CD4-positive, alpha-beta T cell treated with Interferon gamma for 1 hour (primary cell): ENCODE measurements around the gene CRADD.
"Not testable (repeated sequence)": the region's sequence is repeated elsewhere in the genome, so short reads cannot be mapped to it uniquely, and the experiment has no call there.

Source experiments
- DNase-seq: peaks from one replicate; pipeline ENCODE4 v3.0.0-alpha.2; 2020

The CRADD gene

GRCh38 chr12:93882763-93883162 lies 205.6 kb downstream of the CRADD start:
- DNase-seq: no peak

GRCh38 chr12:93883436-93884154 lies 206.4 kb downstream of the CRADD start:
- DNase-seq: no peak

- DNase-seq: no peak
Observed at GRCh38 chr12:93884794-93885460, 207.8 kb downstream of the CRADD start.

GRCh38 chr12:93885973-93886532 lies 208.9 kb downstream of the CRADD start:
- not testable (repeated sequence) for DNase-seq

GRCh38 chr12:93886533-93887511 lies 209.6 kb downstream of the CRADD start:
- no peak for DNase-seq

GRCh38 chr12:93888964-93889363 lies 211.8 kb downstream of the CRADD start:
- DNase-seq: no peak

- no peak for DNase-seq
Observed at GRCh38 chr12:93889516-93890212, 212.5 kb downstream of the CRADD start.

GRCh38 chr12:93892423-93893268 lies 215.5 kb downstream of the CRADD start:
- DNase-seq: no peak

GRCh38 chr12:93894391-93895088 lies 217.4 kb downstream of the CRADD start:
- no peak for DNase-seq

GRCh38 chr12:93895089-93895445 lies 217.9 kb downstream of the CRADD start:
- DNase-seq: no peak

GRCh38 chr12:93896427-93896826 lies 219.3 kb downstream of the CRADD start:
- no peak for DNase-seq

- DNase-seq: no peak
Observed at GRCh38 chr12:93896952-93897351, 219.8 kb downstream of the CRADD start.

GRCh38 chr12:93901739-93902138 lies 224.6 kb downstream of the CRADD start:
- no peak for DNase-seq

- no peak for DNase-seq
Observed at GRCh38 chr12:93902192-93902591, 225.0 kb downstream of the CRADD start.

- no peak for DNase-seq
Observed at GRCh38 chr12:93902736-93903562, 225.8 kb downstream of the CRADD start.

GRCh38 chr12:93904124-93904523 lies 226.9 kb downstream of the CRADD start:
- no peak for DNase-seq

GRCh38 chr12:93908264-93908663 lies 231.1 kb downstream of the CRADD start:
- no peak for DNase-seq

GRCh38 chr12:93908846-93909567 lies 231.8 kb downstream of the CRADD start:
- DNase-seq: no peak

- DNase-seq: no peak
Observed at GRCh38 chr12:93911396-93911795, 234.2 kb downstream of the CRADD start.
